GDM1 (cell line): ENCODE measurements around the gene EIF1.
A peak's percentile ranks its signal among the peaks of the same experiment; 100 is the strongest.
"Not testable (repeated sequence)": the region's sequence is repeated elsewhere in the genome, so short reads cannot be mapped to it uniquely, and the experiment has no call there.

Experiments
- DNase-seq: peaks from one replicate; lab custom pipeline; 2025; lab: John Stamatoyannopoulos, UW

EIF1 gene

DNA sequence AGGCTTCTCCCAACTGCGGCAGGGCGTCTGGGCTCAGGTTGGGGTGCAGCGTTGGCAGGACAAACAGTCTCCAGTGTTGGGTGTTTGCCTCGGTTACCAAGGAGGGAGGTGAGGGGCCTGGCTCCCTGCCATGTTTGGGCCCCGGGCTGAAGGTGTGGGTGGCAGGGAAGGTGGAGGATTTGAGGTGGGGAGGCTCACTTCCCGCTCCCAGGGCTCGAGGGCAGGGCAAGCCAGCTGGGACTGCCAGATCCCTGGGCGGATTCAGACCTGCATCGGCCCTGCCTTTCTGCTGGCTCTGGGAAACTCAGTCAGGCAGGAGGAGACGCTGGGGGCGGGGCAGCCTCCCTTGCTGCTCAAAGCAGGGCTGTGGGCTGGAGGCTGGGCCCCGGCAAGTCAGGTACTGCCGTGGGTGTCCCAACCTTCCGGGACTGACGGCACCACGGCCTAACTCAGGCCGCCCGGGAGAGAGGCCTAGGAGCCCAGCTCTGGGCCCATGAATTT, 33.0 kb upstream of the EIF1 start:
- no peak for DNase-seq

DNA sequence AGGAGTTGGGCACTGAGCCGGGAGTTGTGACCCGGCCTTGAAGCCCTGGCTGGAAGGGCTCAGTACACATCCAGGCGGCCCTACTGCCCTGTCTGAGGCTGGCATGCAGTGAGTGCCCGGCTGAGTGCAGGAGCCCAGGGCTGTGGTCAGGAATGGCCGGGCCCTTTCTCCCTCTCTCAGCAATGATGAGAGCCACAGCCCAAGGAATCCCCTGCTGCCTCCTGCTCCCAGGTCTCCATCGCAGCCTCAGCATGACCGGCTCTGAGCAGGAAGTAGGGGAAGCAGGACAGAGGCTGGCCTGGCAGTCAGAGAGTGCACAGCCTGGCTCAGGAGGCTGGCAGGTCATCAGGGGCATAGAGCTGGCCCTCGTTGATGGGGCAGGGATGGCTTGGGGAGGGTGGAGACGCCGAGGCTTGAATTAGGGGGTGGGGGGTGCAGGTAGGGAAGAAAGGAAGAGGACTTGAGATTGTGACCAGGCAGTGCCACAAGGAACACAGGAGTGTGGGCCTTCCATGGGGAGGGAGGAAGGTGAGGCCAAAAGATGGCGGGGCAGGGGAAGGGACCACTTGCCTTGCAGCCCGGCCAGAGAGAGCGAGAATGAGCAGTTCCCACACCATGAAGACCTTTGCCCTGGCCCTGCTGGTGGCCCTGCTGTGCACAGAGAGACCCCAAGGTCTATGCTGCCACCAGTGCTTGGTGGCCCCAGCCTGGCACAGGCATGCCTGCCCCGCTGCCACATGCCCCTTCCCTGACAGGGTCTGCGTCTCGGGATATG, 32.2 kb upstream of the EIF1 start:
- no peak for DNase-seq

DNA sequence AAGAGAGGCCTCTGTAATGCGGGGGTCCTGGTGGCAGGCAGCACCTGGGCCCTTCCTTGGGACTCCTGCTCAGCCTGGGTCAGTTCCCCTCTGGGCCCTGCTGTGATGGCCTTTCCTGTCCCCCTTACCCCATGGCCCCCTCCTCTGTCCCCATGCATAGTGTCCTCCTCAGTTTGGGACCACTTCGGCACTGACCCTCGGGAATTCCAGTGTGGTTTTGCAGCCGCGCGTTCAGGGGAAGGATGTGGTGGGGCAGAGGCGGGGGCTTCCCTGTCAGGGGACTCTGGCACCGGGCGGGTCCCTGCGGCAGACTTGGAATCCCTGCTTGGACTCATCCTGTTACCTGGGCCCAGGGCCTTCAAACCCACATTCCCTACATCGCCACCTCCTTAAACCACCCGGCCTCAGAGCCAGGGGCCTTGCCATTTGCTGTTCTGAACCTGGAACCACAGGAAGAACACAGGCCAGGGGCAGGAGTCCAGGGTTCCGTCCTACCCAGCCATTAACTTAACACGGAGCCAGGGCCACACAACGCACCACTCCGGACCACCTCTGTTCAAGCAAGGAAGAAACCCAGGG, 31.4 kb upstream of the EIF1 start:
- no peak for DNase-seq

DNA sequence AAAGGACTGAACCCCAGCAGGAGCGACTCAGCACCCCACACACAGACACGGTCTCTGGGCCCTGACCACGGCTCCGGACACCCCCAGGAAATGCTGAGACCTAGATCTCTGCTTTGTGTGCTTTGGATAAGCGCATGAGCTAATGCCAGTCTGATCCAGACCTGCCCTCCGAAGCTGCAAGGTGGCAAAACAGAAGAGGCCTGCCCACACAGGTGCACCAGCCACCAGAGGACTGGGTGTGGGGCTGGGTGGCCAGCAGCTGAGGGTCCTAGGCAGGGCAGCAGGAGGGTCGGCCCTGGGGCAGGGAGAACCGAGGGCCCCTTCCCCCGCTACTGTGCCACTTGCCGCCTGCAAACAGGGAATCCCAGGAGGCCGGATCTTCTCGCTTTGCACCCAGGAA, 30.7 kb upstream of the EIF1 start:
- no peak for DNase-seq

DNA sequence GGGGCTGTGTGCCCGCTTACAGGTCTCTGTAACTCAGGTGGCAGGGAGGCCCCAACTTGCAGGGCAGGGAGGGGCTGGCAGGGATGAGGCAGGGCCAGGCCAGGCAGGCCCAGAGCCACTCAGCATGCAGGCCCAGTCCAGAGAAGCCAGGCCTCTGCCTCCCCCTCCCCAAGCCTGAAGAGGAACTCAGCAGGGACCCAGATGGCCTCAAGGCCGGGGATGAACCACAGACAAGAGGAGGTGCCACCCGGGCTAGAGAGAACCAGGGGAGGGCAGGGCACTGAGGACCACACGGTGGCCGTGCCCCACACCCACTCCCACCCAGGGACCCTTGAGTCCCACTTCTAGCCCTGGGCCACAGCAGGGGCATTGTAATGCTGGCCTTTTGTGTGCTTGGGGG, 29.8 kb upstream of the EIF1 start:
- DNase-seq, result peak; percentile 35

DNA sequence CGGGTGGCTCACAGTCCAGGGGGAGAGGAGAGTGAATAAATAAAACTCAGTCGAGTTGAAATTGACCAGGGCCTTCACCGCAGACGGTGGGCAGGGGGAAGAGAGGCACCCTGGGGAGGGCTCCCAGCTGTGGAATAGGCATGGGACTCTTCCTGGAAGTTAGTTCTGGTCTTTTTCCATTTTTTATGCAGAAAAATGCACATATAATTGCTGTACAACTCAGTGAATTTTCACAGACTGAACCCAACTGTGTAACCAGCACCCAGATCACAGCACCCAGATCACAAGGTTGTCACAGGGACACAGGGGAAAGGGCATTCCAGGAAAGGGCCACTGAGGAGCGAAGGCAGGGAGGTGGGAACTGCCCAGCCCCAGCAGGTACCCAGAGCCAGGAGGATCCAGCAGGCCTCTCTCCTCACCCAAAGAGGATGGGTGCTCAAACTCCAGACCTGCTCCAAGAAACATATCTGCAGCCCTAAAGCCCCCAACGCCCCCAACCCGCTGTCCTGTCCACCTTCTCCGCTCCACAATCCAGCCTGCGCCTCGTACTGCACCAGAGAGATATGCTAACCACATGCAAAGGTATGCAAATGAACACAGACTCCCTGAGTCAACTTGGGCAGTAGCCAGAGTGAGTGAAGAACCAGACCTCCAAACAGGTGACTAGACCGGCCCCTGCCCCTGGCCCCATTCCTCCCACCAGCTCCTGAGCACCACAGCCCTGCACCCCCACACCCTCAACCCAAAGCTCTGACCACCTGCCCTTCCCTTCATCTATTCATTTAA, 29.1 kb upstream of the EIF1 start:
- DNase-seq, result no peak

DNA sequence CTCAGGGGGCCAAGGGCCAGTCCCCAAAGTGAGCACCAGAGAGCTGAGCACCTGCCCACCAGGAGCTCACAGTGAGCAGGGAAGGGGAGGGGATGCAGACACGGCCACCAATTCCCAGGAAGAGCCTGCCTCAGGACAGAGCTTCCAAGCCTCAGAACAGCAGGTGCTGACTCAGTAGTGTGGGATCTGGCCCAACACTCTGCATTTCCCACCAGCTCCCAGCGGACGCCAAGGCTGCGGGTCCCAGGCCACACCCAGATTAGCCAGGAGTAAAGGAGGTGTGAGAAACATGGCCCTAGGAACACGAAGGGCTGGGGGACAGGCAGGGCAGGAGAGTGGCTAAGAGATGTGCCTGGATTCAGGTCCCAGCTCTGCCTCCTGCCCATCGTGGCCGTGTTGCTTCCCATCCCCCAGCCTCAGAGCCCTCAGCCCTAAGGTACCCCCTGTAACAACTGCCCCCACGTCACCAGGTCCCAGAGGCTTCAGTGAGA, 28.4 kb upstream of the EIF1 start:
- no peak for DNase-seq

DNA sequence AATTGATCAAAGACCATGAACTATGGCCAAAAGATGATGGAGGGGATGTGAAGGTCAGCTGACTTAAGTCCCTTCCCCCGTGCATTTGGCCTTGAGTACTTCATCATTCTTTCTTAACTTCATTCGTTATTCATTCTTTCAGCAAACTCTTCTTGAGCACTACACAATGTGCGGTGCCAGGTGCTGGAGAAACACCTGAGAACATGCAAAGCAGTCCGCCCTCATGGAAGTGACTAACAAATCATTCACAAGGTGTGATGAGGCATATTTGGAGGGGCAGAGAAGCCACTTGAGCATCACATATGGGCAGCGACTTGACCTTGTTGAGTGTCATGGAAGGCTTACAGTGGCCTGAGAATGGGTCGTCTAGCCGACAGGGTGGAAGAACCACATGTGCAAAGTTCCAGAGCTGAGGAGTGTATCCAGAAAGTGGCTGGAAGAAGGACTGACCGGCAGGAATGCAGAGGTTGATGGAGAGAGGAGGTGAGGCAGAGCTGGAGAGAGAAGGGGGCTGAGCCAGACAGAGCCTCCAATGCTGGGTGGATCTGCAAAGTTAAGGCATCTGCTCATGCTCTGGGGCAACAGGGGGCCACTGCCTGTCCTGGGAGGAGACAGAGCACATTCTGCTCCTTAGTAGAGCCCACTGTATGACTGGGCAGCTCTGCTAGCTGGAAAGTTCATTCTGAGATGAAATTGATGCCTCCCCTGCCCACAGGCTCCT, 25.1 kb upstream of the EIF1 start:
- DNase-seq, result no peak

DNA sequence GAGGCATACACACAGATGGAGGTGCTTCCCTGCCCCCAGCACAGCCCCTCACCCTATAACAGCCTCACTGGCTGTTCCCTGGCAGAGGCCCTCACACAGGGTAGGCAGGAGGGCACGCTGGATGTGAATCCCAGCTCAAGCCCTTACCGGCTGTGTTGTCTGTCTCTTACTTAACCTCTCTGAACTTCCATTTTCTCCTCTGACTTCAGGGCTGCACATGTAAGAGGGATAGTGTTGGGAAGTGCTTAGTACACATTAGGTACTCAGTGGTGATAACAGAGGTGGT, 24.6 kb upstream of the EIF1 start:
- DNase-seq, result no peak

DNA sequence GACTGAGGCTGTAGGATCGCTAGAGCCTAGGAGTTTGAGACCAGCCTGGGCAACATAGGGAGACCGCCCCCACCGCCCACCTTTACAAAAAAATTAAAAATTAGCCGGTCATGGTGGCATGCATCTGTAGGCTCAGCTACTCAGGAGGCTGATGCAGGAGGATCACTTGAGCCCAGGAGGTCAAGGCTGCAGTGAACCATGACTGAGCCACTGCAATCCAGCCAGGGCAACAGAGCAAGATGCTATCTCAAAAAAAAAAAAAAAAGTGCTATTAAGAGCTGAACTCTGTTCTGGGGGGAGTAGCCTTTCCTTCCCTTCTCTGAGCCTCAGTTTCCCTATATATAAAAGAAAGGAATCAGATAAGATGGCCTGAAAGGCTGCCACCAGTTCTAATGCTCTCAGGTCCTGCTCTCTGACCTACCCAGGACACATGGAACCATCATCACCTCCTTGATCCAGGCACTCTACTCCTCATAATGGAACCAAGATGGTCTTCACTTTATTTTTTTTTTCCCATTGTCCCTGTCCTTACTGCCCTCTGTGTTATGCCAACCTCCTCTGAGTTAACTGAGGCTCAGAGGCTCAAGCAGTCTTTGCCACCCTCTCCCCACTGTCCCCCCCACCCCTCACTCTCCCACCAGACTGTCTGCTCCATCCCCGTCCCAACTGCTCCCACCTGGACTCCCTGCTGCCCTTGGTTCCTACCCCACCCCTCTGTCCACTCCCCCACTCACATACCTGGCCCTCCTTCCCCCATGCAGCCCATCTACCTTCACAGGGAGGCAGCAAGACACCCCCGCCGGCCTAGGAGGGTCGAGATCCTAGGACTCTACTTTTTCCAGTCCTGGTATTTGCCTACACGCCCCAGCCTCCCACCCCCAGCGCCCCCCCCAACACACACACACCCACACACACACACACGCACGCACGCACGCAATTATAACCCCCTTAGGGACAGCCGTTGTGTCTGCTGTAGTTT, 23.8 kb upstream of the EIF1 start:
- DNase-seq, result no peak

DNA sequence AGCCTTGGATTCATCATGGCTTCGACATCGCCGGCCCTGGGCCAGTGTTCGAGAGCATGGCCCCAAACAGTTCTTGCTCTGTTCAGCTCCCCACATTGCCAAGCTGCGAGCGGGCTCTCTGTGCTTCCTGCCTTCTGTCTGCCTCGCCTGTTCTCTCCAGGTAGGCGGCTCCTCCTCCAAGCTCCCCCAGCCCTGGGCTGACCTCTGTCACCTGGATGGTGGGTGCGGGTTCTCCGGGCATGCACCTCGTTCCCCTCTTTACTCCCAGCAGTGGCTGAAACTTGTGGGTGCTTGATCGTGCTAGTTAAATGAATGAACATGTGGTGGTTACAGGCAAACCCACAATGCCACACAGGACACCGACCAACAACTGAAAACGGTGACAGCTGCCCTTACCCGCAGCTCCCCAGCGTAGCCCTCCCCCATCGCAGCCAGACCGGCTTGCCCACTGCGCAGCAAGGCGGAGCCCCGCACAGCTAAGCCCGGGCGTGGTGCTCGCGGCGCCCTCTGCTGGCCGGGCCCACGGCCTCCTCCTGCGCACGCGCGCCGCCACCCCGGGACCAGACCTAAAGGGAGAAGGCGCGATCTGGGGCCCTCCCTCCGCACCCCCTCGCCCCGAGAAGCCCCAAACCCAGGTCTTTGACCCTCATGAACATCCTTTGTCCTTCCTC, 23.0 kb upstream of the EIF1 start:
- peak; percentile 82 for DNase-seq

DNA sequence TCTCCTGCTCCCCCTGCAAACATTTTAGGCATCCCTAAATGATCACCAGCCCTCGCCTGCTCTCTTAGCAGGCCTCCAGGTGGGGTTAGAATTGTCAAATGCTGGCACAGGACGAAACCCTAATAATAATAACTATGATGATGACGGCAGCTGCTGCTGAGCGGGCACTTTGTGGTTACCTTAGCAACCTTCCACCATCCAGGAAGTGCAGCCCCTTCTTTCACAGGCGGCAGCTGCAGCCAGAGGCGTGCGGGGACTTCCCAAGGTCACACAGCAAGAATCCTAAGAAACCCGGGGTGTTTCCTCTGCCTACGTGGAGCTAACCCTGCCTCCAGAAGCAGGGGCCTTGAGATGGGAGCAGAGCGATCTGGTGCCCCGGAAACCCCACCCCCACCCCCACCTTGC, 22.4 kb upstream of the EIF1 start:
- no peak for DNase-seq

DNA sequence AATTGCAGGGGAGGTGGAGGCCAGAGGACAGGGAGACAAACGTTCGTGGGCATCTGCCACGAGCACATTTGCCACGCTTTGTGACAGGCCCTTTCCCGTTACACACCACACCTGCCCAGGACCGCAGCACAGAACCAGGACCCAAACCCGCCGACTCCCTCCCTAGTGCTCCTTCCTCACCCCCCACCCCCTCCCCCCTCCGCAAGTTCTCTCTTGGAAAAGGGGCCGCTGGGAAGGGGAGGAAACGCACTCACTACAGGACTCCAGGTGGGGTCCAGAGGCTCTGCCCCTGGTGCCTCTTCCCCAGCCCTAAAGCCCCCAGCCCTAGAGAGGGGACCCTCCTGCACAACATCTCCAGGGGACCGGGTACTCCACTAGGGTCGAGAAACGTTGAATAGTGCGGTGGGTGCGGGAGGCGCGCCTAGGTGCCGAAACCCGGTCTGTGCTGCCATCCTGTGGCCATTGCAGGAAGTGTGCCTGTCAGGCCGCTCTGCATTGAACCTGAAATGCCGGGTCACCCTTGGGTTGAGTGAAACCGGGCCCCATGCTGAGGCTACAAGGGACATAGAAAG, 21.9 kb upstream of the EIF1 start:
- peak; percentile 71 for DNase-seq

DNA sequence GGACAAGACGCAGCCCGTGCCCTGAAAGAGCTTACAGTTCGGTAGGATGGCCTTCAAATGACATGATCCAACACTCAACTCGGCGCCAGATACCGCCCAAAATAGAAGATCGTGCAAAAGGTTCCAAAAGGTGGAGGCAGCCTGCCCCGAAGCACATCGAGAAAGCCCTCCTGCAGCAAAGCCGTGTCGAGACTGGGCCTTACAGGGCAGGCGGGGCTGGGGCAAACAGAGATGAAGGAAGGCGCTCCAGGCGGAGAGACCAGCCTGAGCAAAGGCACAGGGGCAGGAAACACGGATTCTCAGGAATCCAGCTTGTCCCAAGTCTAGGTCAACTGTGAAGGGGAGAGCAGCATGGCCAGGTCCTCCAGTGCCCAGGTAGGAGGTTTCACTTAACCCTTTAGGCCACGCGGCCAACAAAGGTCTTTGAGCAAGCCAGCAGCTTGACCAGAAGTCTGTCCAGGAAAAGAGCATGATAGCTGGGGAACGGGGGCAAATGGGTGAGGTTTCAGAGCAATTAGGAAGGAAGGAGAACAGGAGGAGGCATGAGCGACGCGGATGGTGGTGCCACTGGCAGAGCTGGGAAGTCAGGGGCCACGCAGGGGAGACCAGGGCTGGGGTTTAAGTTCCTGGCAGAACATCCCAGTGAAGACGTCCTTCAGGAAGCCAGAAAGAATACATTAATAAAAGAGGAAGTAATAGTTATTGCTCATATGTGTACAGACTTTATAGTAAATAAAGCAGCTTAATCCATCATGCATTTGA, 21.2 kb upstream of the EIF1 start:
- peak; percentile 14 for DNase-seq

DNA sequence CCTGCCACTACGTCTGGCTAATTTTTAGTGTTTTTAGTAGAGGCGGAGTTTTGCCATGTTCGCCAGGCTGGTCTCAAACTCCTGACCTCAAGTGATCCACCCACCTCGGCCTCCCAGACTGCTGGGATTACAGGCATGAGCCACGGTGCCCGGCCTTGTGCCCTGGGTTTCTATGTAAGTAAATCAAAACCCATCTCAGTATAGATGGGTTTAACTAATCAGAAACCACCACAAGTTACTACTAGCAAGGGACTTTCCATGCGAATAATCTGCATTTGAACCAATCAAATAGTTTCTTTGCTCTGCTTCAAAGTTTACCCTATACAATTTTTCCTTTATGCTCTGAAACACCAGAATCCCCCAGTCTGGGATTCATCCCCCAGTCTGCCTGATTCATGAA, 16.5 kb upstream of the EIF1 start:
- DNase-seq, result no peak

DNA sequence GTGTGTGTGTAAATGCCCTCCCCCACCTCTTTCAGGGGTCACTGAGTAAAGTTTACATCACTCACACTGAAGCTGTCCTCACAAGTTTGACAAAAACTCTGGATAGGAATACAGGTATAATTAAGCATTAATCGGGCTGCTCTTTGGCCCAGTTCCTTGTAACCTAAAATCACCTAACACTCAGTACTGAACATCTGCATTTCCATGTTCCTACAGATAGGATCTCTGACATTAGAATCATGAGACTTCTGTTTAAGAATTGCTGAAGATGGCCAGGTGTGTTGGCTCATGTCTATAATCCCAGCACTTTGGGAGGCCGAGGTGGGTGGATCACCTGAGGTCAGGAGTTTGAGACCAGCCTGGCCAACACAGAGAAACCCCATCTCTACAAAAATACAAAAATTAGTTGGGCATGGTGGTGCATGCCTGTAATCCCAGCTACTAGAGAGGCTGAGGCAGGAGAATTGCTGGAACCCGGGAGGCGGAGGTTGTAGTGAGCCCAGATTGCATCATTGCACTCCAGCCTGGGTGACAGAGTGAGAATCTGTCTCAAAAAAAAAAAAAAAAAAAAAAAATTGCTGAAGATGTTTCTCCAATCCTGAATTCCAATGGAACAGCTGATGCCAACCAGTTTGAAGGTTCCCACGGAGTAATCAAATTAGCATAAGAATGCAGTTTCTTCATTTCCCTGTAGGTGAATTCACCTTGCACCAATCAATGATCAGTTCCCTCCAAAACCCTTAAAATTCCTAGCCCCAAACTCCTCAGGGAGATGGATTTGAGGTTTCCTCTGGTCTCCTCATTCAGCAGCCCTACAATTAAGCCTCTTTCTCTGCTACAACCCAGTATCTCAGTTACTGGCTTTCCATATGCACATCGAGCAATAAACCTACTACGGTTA, 13.3 kb upstream of the EIF1 start:
- DNase-seq, result not testable (repeated sequence)

DNA sequence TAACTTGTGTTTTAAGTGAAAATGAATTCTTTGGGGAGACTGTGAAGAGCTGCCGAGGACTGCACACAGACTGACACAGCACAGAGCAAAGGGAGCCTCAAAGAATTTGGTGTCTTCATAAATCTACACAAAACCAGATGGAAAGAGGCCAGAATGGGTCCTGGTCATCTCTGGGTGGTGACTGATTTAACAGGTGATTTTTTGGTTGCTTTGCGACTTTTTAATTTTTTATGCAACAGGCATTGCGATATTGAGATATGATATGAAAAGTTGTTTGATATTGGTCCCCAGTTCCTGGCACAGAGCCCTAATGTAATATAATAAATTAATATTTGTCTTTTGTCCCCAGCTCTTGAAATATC, 12.6 kb upstream of the EIF1 start:
- DNase-seq, result no peak

DNA sequence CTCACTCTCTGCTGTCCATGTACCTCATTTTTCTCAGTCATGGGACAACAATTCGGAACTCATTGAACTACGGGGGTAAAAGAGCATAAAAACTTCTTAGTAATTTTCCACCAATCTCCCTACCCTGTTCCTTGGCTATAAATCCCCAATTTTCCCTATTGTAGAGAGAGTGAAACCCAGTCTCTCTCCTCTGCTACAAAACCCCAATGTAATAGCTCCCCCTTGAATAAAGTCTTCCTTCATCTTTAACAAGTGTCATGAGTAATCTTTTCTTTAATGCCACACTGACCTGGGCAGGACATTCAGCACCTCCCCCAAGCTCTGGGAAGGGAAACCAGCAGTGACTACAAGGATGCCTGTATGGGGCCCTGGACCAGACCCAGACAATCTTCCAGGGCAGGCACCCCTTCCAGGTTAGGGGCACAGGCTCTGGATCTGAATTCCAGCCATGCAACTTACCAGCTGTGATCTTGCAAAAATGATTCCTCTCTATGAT, 10.2 kb upstream of the EIF1 start:
- peak; percentile 44 for DNase-seq
